NB4 (cell line): ENCODE data around the gene KIF1A.

Source experiments
- CTCF ChIP-seq: IDR thresholded peaks from one replicate; pipeline ENCODE4 v1.5.1; 2012; ENCODE audit warnings: low read depth, low read length
- MAX ChIP-seq: IDR thresholded peaks from 2 replicates; pipeline ENCODE4 v1.6.1; 2011; ENCODE audit warnings: low read depth, low read length
- MYC ChIP-seq: IDR thresholded peaks from 2 replicates; pipeline ENCODE4 v1.6.1; 2011; ENCODE audit warnings: low read depth, low read length
- POLR2A ChIP-seq: IDR thresholded peaks from 2 replicates; pipeline ENCODE4 v1.6.1; 2011; ENCODE audit warnings: mild to moderate bottlenecking; ENCODE audit not compliant: insufficient read length; ENCODE audit errors: extremely low read depth

- TF ChIP-seq POLR2A (no peak), CTCF (no peak), MAX (no peak), MYC (no peak)
Observed at GRCh38 chr2:240832921-240833494, 13.0 kb upstream of the KIF1A start.
